ENCODE results near the gene DIAPH2.
A peak's percentile ranks its signal among the peaks of the same experiment; 100 is the strongest.

DIAPH2 gene

DNA sequence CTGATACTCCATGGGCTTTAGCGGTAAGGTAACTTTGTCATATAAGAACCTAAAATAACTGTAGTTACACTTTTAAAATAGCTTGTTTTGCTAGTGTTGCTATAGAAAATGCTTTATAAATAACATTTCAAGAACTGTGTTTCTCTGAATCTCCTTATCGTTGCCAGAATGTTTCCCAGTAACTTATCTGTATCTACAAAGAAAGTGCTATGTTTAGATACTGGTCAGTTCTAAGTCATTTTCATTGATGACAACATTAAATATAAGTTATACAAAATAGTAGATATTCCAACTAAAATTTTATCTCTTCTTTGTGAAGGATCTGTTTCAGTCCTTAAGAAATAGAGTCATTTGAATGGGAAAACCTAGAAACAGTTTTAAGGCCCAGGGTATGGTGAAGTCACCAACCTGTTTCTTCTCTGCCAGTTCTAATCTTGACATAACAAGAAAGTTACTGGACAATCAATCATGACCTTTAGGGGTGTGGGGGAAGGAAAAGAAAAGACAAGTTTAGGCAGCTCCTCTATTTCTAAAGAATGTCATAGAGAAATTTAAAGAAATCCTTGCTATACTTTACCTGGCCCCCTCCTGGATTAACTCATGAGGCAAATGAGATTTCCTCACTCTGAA, 625.0 kb downstream of the DIAPH2 start:
- Histone ChIP-seq H3K27me3 (no peaks in the 10 kb centered on the region), H3K36me3 (no peaks in the 10 kb centered on the region), H3K9me3 (no peaks in the 10 kb centered on the region), H3K4me3 (ENCODE audit: low read depth, low read length) (no peak overlapping the region), H3K4me1 (no peaks in the 10 kb centered on the region)
- no peak for DNase-seq
- TF ChIP-seq, protein P1, sequence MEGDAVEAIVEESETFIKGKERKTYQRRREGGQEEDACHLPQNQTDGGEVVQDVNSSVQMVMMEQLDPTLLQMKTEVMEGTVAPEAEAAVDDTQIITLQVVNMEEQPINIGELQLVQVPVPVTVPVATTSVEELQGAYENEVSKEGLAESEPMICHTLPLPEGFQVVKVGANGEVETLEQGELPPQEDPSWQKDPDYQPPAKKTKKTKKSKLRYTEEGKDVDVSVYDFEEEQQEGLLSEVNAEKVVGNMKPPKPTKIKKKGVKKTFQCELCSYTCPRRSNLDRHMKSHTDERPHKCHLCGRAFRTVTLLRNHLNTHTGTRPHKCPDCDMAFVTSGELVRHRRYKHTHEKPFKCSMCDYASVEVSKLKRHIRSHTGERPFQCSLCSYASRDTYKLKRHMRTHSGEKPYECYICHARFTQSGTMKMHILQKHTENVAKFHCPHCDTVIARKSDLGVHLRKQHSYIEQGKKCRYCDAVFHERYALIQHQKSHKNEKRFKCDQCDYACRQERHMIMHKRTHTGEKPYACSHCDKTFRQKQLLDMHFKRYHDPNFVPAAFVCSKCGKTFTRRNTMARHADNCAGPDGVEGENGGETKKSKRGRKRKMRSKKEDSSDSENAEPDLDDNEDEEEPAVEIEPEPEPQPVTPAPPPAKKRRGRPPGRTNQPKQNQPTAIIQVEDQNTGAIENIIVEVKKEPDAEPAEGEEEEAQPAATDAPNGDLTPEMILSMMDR (IDR thresholded peaks at IDR 0.05; ENCODE audit: low read depth, low read length) = no peak

- Histone ChIP-seq H3K4me1 (no peaks in the 10 kb centered on the region), H3K27me3 (no peaks in the 10 kb centered on the region), H3K9me3 (no peaks in the 10 kb centered on the region), H3K4me3 (ENCODE audit: low read depth, low read length) (no peak overlapping the region), H3K36me3 (no peaks in the 10 kb centered on the region)
- DNase-seq = no peak
- TF ChIP-seq, protein P1 (IDR thresholded peaks at IDR 0.05; ENCODE audit: low read depth, low read length) = no peak
Measured at GRCh38 chrX:97310373-97310772, 625.7 kb downstream of the DIAPH2 start.

GRCh38 chrX:97311066-97311778, 626.6 kb downstream of the DIAPH2 start:
- no peaks in the 10 kb centered on the region for H3K9me3 ChIP-seq
- H3K4me1 ChIP-seq = no peaks in the 10 kb centered on the region
- TF ChIP-seq, protein P1 (IDR thresholded peaks at IDR 0.05; ENCODE audit: low read depth, low read length) = no peak
- H3K27me3 ChIP-seq = no peaks in the 10 kb centered on the region
- no peak overlapping the region for H3K4me3 ChIP-seq (ENCODE audit: low read depth, low read length)
- DNase-seq = no peak
- no peaks in the 10 kb centered on the region for H3K36me3 ChIP-seq

GRCh38 chrX:97314345-97314744, 629.7 kb downstream of the DIAPH2 start:
- DNase-seq = no peak
- H3K4me1 ChIP-seq = no peaks in the 10 kb centered on the region
- no peaks in the 10 kb centered on the region for H3K27me3 ChIP-seq
- no peaks in the 10 kb centered on the region for H3K36me3 ChIP-seq
- H3K9me3 ChIP-seq = no peaks in the 10 kb centered on the region
- TF ChIP-seq, protein P1 (IDR thresholded peaks at IDR 0.05; ENCODE audit: low read depth, low read length) = no peak
- H3K4me3 ChIP-seq (ENCODE audit: low read depth, low read length) = no peak overlapping the region

DNA sequence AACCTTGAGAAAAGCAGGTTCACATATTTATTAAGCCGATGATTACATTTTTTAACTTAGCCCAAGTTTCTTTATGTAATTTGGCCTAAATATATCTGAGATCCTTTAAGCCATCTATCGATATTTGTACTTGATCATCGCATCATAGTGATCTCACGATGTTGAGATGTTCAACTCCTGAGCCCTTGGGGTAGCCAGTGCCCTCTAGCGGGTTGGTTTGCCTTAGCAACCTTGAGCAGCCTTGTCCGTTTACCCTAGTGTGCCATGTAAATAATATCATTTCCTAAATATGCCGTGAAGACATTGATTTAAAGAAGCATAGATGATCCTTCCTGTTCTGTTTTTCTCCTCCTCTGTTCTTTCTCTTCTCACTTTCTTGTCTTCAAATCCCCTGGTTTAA, 631.3 kb downstream of the DIAPH2 start:
- Histone ChIP-seq H3K9me3 (no peaks in the 10 kb centered on the region), H3K27me3 (no peaks in the 10 kb centered on the region), H3K4me3 (ENCODE audit: low read depth, low read length) (no peak overlapping the region), H3K36me3 (no peaks in the 10 kb centered on the region), H3K4me1 (no peaks in the 10 kb centered on the region)
- TF ChIP-seq, protein P1 (IDR thresholded peaks at IDR 0.05; ENCODE audit: low read depth, low read length) = peak; percentile 32
- DNase-seq = no peak

- H3K9me3 ChIP-seq = no peaks in the 10 kb centered on the region
- no peak for DNase-seq
- H3K36me3 ChIP-seq = no peaks in the 10 kb centered on the region
Measured at GRCh38 chrX:97320305-97320704, 635.7 kb downstream of the DIAPH2 start.

More at GRCh38 chrX:97320305-97320704, 635.7 kb downstream of the DIAPH2 start:
- no peak overlapping the region for H3K4me3 ChIP-seq (ENCODE audit: low read depth, low read length)
- H3K4me1 ChIP-seq = no peaks in the 10 kb centered on the region
- TF ChIP-seq, protein P1 (IDR thresholded peaks at IDR 0.05; ENCODE audit: low read depth, low read length) = no peak
- H3K27me3 ChIP-seq = no peaks in the 10 kb centered on the region
